Body of pancreas (tissue), 4 donors: ENCODE measurements around the gene MYL6B. TPM values are rescaled to one million over a fixed set of nuclear protein-coding genes. Genes with fewer than 3 reads are reported as not detected.
A peak's percentile ranks its signal among the peaks of the same experiment; 100 is the strongest.

Experiments
- ATAC-seq: fragments of 150-250 bp; one replicate; pipeline ENCODE4 v1.9.1; 2016
- DNase-seq, 4 donors: peaks; one replicate each; pipeline ENCODE4 v3.0.0-alpha.2; 2019
- H3K27ac ChIP-seq, 4 donors: fragments of 200-600 bp; sonication (generic); 1 replicate in 3 of 4; 2 replicates in 1 of 4; pipeline versions ENCODE4 v1.5.1 to v1.6.1; 2016 to 2019; ENCODE audit warnings: mild to moderate bottlenecking in 1 of 4, mixed read lengths in 1 of 4, moderate library complexity in 1 of 4
- H3K27me3 ChIP-seq, 2 donors: fragments of 200-600 bp; sonication (generic); one replicate each; pipeline ENCODE4 v1.6.0; 2016; ENCODE audit warnings: mild to moderate bottlenecking in 1 of 2
- H3K36me3 ChIP-seq, 2 donors: fragments of 200-600 bp; sonication (generic); replicated peaks in 1 of 2; 2 replicates each; pipeline ENCODE4 v1.5.1; 2016; ENCODE audit warnings: low read depth in 2 of 2; ENCODE audit not compliant: insufficient read depth in 1 of 2
- H3K4me1 ChIP-seq: fragments of 200-600 bp; sonication (generic); one replicate; pipeline ENCODE4 v1.6.0; 2016
- H3K4me3 ChIP-seq, 2 donors: fragments of 200-600 bp; sonication (generic); 1 replicate in 1 of 2; 2 replicates in 1 of 2; pipeline ENCODE4 v1.5.1; 2016 to 2019
- H3K9me3 ChIP-seq, 3 donors: fragments of 200-600 bp; sonication (generic); 1 replicate in 2 of 3; 2 replicates in 1 of 3; pipeline ENCODE4 v1.5.1; 2016
- POLR2A ChIP-seq, 3 donors: fragments of 450-650 bp; IDR thresholded peaks; one replicate each; pipeline ENCODE4 v1.6.1; 2016; ENCODE audit warnings: antibody characterized with exemption in 3 of 3, mild to moderate bottlenecking in 2 of 3
- WGBS, 2 donors: methylation state at CpG; one replicate each; pipeline ENCODE4 v1.1.5; 2017; 5-methylcytosine and 5-hydroxymethylcytosine counted together
- intact Hi-C: fragments of 100-400 bp; cut with DNase I; formaldehyde crosslinking; loops from one replicate; pipeline ENCODE4 v1.15.1; 2023
- total RNA-seq, 2 donors: library from RNA; depleted of rRNA; stranded (reverse); fragments of >200 nt; gene quantifications; one replicate each; pipeline ENCODE4 v1.1.0, GENCODE V29; 2016
- TF ChIP-seq, protein P1 (sequence below), 7 experiments: fragments of 450-650 bp in 4 of 7; fragments of 200-600 bp in 3 of 7; sonication (generic) in 3 of 7; IDR thresholded peaks; one replicate each; pipeline ENCODE4 v1.5.1; 2016 to 2019; ENCODE audit warnings: antibody characterized with exemption in 7 of 7

MYL6B gene
- total RNA-seq, 2 donors from 2014 or later: 7.5 to 24.1 TPM

DNA sequence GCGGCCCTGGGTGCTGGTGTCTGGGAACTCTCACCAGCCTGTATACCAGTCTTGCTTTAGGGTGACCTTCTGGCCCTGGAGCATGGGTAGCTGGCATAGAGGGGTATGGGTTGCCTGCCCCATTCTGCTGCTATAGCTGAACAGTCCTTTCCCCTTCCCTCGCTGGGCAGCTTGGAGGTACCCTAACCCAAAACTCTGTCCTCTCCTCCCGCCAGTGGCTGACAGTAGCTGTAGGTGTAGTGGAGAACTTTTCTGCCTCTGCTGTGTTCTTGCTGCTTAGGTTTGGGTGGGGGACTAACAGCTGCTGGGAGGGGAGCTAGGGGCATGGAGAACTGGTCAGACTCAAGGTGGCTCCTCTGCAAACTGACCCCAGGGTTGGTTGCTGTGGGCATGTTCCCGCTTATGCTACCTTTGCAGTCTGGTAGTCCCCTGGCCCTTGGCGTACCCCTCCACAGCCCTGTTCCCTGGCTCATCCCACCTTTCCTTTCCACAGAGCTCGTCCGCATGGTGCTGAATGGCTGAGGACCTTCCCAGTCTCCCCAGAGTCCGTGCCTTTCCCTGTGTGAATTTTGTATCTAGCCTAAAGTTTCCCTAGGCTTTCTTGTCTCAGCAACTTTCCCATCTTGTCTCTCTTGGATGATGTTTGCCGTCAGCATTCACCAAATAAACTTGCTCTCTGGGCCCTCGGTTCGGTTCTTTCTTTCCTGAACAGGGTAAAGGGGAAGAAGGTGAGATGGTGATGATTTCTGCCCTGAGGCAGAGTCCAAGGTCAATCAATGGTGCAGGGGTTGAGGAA, 8.7 kb downstream of the MYL6B start:
- Histone ChIP-seq H3K9me3 (no peaks in the 10 kb centered on the region), H3K4me3 (no peak overlapping the region), H3K4me1 (peaks cover 37% of the 10 kb centered on the region), H3K36me3 (peaks cover 8 to 27% of the 10 kb centered on the region in 2 donors), H3K27ac (peak overlapping the region in 3 of 4 donors; percentile 94 to 100 (median 98)), H3K27me3 (no peaks in the 10 kb centered on the region)
- ATAC-seq (no peak), DNase-seq (no peak)
- intact Hi-C loops: no loop called here
- WGBS, 2 donors: 65% methylated on average over 10 to 11 of the region's 11 CpGs
- TF ChIP-seq, protein P1, sequence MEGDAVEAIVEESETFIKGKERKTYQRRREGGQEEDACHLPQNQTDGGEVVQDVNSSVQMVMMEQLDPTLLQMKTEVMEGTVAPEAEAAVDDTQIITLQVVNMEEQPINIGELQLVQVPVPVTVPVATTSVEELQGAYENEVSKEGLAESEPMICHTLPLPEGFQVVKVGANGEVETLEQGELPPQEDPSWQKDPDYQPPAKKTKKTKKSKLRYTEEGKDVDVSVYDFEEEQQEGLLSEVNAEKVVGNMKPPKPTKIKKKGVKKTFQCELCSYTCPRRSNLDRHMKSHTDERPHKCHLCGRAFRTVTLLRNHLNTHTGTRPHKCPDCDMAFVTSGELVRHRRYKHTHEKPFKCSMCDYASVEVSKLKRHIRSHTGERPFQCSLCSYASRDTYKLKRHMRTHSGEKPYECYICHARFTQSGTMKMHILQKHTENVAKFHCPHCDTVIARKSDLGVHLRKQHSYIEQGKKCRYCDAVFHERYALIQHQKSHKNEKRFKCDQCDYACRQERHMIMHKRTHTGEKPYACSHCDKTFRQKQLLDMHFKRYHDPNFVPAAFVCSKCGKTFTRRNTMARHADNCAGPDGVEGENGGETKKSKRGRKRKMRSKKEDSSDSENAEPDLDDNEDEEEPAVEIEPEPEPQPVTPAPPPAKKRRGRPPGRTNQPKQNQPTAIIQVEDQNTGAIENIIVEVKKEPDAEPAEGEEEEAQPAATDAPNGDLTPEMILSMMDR (IDR thresholded peaks at IDR 0.05): no peak
- no peak for TF ChIP-seq POLR2A (IDR thresholded peaks at IDR 0.05)

DNA sequence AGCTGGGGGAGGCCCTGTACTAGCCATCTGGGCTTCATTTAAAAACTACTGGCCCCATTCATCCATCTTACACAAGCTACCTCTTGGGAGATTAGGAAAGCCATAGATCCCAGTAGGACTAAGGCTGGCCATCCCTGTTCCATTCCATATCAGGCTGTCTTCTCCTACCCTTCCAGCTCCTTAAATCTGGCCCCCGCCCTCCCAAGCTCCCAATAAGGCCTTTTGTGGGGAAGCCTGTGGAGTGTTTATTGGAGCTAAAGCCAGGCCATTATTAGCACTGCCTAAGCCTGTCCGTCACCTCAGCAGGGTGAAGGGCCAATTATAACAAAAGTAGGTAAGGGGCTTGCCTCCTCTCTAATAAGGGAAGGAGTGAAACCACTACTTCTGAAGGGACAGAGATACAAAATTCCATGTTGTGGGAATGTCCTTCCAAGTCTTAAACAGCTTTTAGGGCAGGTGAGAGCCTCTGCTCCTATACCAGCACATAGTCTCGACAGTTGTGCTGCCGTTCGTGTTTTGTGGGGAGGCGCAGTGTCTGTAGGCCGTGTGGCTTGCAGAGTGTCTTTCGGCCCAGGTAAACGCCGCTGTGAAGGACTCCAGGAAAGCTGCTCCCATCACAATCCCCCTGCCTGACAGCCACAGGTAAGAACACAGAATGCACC, 9.4 kb downstream of the MYL6B start:
- Histone ChIP-seq H3K9me3 (no peaks in the 10 kb centered on the region), H3K27me3 (no peaks in the 10 kb centered on the region), H3K27ac (peak overlapping the region in 2 of 4 donors; percentile 94 to 98), H3K4me3 (no peak overlapping the region), H3K36me3 (peaks cover 8 to 27% of the 10 kb centered on the region in 2 donors), H3K4me1 (peaks cover 34% of the 10 kb centered on the region)
- DNase-seq (no peak), ATAC-seq (no peak)
- intact Hi-C loops: no loop called here
- TF ChIP-seq, protein P1 (IDR thresholded peaks at IDR 0.05): no peak
- no peak for TF ChIP-seq POLR2A (IDR thresholded peaks at IDR 0.05)
- 80 to 84% methylated on average over 10 of the region's 10 CpGs for WGBS, 2 donors

DNA sequence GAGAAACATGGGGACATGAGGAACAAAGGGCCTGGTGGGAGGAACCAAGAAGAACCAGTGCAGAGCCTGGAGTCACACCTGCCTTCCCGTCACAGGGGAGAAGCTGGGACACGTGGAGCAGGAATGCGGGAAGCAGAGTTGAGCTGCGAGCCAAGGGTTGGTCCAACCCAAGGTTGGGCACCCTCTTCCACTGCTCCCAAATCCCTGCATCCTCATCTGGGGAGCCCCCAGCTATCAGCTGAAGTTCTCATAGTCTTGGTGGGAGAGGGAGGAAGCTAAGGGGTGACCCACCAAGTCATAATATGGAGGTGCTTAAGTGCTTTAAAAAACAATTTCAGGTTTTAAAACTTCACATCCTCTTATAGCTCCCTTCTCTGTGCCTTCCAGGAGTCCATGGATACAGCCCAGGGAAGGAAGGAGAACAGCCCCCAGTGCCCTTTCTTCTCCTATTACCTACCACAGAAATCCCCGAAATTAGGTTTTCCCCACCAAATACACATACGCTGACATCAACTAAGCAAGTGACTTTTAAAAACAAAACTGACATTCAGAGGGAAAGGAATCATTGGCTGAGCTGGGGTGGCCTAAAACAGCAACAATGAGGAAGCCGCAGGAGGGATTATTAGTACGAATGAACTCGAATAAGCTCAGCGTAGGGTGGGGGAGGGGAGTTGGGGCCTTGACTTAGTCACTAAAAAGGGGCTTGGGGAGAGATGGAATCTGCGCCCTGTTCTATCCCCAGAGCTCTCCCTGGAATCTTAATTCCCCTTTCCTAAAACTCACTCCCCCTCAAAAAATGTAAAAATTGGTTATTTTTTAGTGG, 10.3 kb downstream of the MYL6B start:
- intact Hi-C loops: no loop called here
- H3K27ac ChIP-seq: peak overlapping the region in 1 of 4 donors; percentile 94
- peaks cover 28% of the 10 kb centered on the region for H3K4me1 ChIP-seq
- no peaks in the 10 kb centered on the region for H3K9me3 ChIP-seq
- ATAC-seq: no peak
- no peaks in the 10 kb centered on the region for H3K27me3 ChIP-seq
- peaks cover 8 to 31% of the 10 kb centered on the region in 2 donors for H3K36me3 ChIP-seq
- H3K4me3 ChIP-seq: no peak overlapping the region
- TF ChIP-seq, protein P1 (IDR thresholded peaks at IDR 0.05): no peak
- 70 to 73% methylated on average over 11 of the region's 11 CpGs for WGBS, 2 donors
- no peak for DNase-seq

DNA sequence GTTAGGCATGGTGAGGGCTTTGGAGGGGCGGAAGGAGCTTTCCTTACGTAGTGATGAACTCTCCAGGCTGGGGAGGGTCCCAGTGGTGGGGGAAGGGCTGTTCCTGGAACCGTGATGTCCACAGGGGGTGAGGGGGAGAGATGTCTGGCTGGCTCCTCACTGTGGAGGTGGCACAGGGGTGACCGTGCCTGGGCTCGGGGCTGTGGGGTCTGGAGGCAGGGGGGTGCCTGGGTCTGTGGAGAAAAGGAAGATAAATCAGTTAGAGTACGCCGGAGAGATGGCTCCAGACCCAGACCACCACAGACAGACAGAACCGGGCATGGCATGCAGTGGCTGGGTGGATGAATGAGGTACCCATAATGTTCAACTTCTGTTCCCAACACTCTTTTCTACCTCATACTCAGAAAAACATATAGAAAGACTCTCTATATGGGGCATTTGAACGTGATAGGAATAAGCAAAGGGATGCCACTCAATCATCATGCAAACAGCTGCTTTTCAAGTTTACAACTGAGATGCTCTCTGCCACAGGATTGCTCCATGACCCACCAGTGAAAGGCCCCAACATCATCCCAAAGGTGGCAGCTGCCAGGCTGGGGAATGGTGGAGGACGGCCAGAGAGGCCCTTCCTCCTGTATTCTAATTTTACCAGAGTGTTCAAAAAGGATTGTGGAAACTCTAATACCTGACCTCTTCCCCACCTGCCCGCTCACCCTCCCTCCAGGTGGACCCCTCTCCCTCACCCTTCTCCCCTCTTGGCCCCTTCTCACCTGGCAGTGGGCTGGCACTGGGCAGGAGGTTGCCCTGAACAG, 11.4 kb downstream of the MYL6B start:
- Histone ChIP-seq H3K36me3 (peaks cover 8 to 36% of the 10 kb centered on the region in 2 donors), H3K27ac (peak overlapping the region in 1 of 4 donors; percentile 6), H3K9me3 (no peaks in the 10 kb centered on the region), H3K4me1 (peaks cover 28% of the 10 kb centered on the region), H3K27me3 (no peaks in the 10 kb centered on the region), H3K4me3 (no peak overlapping the region)
- no peak for TF ChIP-seq POLR2A (IDR thresholded peaks at IDR 0.05)
- TF ChIP-seq, protein P1 (IDR thresholded peaks at IDR 0.05): no peak
- intact Hi-C loops: no loop called here
- no peak for DNase-seq
- ATAC-seq: no peak
- WGBS, 2 donors: 76 to 81% methylated on average over 11 of the region's 11 CpGs
